Measurements from ENCODE around the gene CCL28.

DNA sequence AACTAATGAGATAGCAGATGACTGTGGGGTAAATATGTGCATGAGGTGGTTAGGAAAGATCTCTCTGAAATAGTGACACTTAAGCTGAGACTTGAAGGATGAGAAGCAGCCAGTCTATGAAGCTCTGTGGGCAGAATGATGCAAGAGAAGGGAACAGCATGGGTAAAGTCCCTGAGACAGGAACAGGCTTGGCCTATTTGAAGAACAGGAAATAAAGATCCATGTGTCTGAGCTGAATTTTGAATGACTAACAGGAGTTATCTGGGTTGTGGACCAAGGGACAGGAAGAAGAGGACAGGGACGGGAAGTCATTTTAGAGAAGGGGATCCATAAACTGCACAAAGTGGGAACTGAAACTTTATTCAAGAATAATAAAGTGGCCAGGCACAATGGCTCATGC, 73.3 kb downstream of the CCL28 start:
- TF ChIP-seq CTCF (IDR thresholded peaks at IDR 0.05; ENCODE audit: low read depth, low read length) = no peak
- TF ChIP-seq, protein P1, sequence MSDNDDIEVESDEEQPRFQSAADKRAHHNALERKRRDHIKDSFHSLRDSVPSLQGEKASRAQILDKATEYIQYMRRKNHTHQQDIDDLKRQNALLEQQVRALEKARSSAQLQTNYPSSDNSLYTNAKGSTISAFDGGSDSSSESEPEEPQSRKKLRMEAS (IDR thresholded peaks at IDR 0.05; ENCODE audit: low read depth, low read length) = peak; percentile 77
